ENCODE measurements around the gene ADGRD2.

The ADGRD2 gene

DNA sequence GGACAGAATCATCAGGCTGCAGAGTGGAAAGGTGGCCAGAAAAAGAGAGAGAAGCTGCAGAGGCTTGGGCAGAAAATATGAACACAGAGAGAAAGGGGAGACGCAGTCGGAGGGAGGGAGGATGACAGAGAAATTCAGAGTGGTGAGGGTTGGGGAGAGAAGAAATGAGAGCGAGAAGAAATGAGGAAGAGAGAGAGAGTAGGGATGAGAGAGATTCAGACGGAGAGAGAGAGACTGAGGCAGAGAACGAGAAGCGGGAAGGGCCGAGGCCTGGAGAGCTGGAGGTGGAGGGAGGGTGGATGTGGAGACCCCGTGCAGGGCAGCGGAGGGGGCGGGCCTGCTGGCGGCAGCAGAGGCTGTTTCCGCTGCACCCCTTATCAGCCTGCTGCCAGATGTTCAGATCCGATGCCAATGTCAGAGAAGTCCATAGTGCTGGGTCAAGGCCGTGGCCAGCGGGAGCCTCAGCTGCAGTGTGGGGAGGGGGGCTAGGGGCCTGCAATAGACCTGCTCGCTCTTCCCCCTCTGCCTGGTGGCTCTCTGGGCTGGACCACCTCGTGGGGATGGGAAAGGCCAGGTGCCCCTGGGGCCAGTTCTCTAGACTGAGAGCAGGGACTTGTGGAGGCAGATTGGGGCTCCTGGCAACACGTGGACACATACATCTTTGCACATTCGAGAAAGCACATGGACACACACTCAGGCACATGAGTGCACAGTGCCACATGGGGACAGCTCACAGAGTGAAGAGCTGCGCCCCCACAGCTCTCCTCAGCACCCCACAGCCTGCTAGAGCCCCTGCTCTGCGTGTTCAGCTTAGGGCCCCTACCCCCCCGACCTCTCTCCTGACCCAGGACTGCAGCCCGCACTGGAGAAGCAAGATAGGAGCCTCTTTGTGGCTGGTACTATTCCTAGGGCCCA lies 61.9 kb downstream of the ADGRD2 start:
- no peak for DNase-seq (ENCODE audit: low read depth)

- DNase-seq (ENCODE audit: low read depth) = no peak
These were observed 62.6 kb downstream of the ADGRD2 start for GRCh38 chr9:124512806-124513204.

GRCh38 chr9:124513376-124513994 lies 63.2 kb downstream of the ADGRD2 start:
- DNase-seq (ENCODE audit: low read depth) = no peak

DNA sequence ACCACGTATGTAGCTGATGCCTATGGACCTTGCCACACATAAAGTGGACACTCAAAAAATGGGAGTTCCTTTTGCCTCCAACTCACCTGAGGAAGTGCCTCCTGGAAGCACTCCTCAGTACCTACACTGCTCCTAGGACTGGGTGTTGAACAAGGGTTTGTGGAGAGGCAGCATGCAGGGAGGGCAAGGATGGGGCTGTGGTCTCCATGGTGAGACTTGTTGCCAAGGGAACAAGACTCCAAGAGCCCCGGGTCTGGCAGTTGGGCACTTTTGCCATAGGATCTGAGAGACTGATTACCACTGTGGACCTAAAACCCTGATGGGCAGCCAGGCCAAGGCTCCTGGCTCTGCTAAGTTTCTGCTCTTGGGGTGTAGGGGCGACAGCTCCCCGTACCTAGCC lies 63.9 kb downstream of the ADGRD2 start:
- no peak for DNase-seq (ENCODE audit: low read depth)

GRCh38 chr9:124514874-124515273 lies 64.6 kb downstream of the ADGRD2 start:
- no peak for DNase-seq (ENCODE audit: low read depth)

- no peak for DNase-seq (ENCODE audit: low read depth)
These were observed 67.3 kb downstream of the ADGRD2 start for GRCh38 chr9:124517600-124517999.

DNA sequence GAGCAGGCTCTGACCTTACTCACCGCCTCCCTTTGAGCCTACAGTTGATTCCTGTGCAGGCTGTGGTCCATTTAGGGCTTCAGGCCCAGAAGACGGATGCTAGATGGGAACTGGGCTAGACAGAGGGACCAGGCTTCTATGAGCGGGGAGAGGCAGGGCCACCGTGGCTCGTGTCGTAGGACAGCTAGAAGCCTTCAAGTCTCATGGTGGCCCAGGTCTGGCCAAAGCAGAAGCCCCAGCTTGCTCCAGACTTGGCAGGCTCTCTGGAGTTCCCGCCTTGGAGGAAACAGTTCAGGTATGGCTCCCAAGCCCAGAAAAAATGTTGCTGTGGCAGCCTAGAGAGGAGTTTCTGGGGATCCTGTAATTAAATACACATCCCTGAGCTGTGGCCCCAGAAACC lies 67.9 kb downstream of the ADGRD2 start:
- DNase-seq (ENCODE audit: low read depth) = no peak

- DNase-seq (ENCODE audit: low read depth) = no peak
These were observed 70.0 kb downstream of the ADGRD2 start for GRCh38 chr9:124520206-124520596.

- DNase-seq (ENCODE audit: low read depth) = no peak
These were observed 70.9 kb downstream of the ADGRD2 start for GRCh38 chr9:124521142-124521541.

DNA sequence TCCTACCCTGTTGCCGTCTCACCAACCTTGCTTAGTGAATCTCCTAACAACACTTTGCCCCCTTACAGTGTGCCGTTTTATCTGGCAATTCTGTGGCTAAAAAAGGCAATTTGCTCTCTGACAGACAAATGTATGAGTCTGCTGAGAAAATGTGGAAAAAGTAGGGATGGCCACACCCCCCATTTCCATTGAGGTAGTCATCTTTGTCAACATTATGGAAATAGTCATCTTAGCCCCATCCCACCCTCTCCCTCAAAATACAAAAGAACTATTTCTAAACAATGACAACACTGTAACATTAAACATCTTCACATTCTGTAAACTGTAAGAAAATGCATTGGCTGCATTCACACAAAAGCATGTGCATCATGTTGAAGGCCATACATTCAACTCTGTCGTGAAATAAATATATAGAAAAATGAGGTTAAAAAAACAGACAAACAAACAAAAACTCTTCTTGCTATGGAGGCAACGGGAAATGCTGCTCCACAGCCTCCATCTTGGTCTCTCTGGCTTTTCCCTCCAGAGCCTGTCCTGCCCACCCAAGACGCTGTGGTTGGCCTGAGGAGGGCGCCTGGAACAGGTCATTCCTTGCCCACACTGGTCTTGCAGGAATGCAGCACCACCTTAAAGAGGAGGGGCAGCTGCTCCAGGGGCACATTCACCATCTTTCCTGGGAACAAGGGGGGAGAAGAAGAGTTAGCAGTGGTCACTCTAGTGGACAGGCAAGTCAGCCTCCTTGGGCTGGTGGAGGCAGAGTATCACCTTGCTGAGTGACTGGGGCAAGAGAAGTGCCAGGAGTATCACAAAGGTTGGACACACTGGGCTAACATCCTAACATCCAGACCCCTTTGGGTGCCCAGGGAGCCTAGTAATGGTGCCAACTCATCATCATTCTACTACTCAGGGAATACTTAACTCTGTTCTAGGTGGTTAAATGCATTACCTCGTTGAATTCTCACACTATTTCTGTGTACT lies 72.2 kb downstream of the ADGRD2 start:
- DNase-seq (ENCODE audit: low read depth) = no peak

- DNase-seq (ENCODE audit: low read depth) = no peak
These were observed 75.9 kb downstream of the ADGRD2 start for GRCh38 chr9:124526174-124526573.

GRCh38 chr9:124527781-124528180 lies 77.5 kb downstream of the ADGRD2 start:
- DNase-seq (ENCODE audit: low read depth) = no peak

Data from activated T-cell treated with anti-CD3 and anti-CD28 coated beads for 1 hour (primary cell).